Measurements from ENCODE around the gene ZNF529. TPM values are rescaled to one million over a fixed set of nuclear protein-coding genes. Genes with fewer than 3 reads are reported as not detected.
A peak's percentile ranks its signal among the peaks of the same experiment; 100 is the strongest.

The ZNF529 gene
- total RNA-seq, 1 experiment from 2014 or later = 23.1 TPM

- peak overlapping the region; percentile 84 for H3K9ac ChIP-seq (ENCODE audit: low read length)
- H3K4me2 ChIP-seq (ENCODE audit: low read depth, low read length, poor library complexity, severe bottlenecking) = peak overlapping the region; percentile 86
- no peaks in the 10 kb centered on the region for H4K20me1 ChIP-seq (ENCODE audit: insufficient read depth, low read depth, low read length)
- peaks cover 60% of the 10 kb centered on the region for H3K79me2 ChIP-seq (ENCODE audit: low read length)
- DNase-seq = peak; percentile 49
- H2AFZ ChIP-seq (ENCODE audit: low read length) = peak overlapping the region; percentile 99; the same call in 1 of the 2 replicates
- peaks cover 28% of the 10 kb centered on the region for H3K9me3 ChIP-seq (ENCODE audit: low read length)
- H3K4me1 ChIP-seq (ENCODE audit: low read length) = peaks cover 13% of the 10 kb centered on the region
- H3K9me2 ChIP-seq (replicated peaks; ENCODE audit: insufficient read depth, low read length) = no peaks in the 10 kb centered on the region
- peak overlapping the region; percentile 91 for H3K4me3 ChIP-seq (ENCODE audit: low read length)
- H3K27me3 ChIP-seq (ENCODE audit: low read length) = no peaks in the 10 kb centered on the region
- peaks cover 42% of the 10 kb centered on the region for H3K36me3 ChIP-seq (ENCODE audit: insufficient read depth, low read length)
- H3K27ac ChIP-seq (ENCODE audit: low read length) = peak overlapping the region; percentile 67
Observed at GRCh38 chr19:36527873-36528193, 45.3 kb downstream of the ZNF529 start.

- H2AFZ ChIP-seq (ENCODE audit: low read length) = no peak overlapping the region
- H3K9me3 ChIP-seq (ENCODE audit: low read length) = peaks cover 32% of the 10 kb centered on the region
- no peak for DNase-seq
Observed at GRCh38 chr19:36527341-36527740, 45.8 kb downstream of the ZNF529 start.

GRCh38 chr19:36526581-36526980, 46.5 kb downstream of the ZNF529 start:
- peaks cover 13% of the 10 kb centered on the region for H3K4me1 ChIP-seq (ENCODE audit: low read length)
- peaks cover 65% of the 10 kb centered on the region for H3K79me2 ChIP-seq (ENCODE audit: low read length)
- peaks cover 44% of the 10 kb centered on the region for H3K36me3 ChIP-seq (ENCODE audit: insufficient read depth, low read length)
- no peak overlapping the region for H3K9ac ChIP-seq (ENCODE audit: low read length)
- no peaks in the 10 kb centered on the region for H3K9me2 ChIP-seq (replicated peaks; ENCODE audit: insufficient read depth, low read length)
- H3K4me2 ChIP-seq (ENCODE audit: low read depth, low read length, poor library complexity, severe bottlenecking) = no peak overlapping the region
- H3K4me3 ChIP-seq (ENCODE audit: low read length) = peak overlapping the region; percentile 91
- H3K9me3 ChIP-seq (ENCODE audit: low read length) = peaks cover 32% of the 10 kb centered on the region
- H3K27ac ChIP-seq (ENCODE audit: low read length) = no peak overlapping the region
- DNase-seq = no peak
- no peak overlapping the region for H2AFZ ChIP-seq (ENCODE audit: low read length)
- no peaks in the 10 kb centered on the region for H4K20me1 ChIP-seq (ENCODE audit: insufficient read depth, low read depth, low read length)
- no peaks in the 10 kb centered on the region for H3K27me3 ChIP-seq (ENCODE audit: low read length)

More at GRCh38 chr19:36527341-36527740, 45.8 kb downstream of the ZNF529 start:
- Histone ChIP-seq H3K4me1 (ENCODE audit: low read length) (peaks cover 13% of the 10 kb centered on the region), H3K27me3 (ENCODE audit: low read length) (no peaks in the 10 kb centered on the region), H4K20me1 (ENCODE audit: insufficient read depth, low read depth, low read length) (no peaks in the 10 kb centered on the region), H3K79me2 (ENCODE audit: low read length) (peaks cover 65% of the 10 kb centered on the region), H3K4me3 (ENCODE audit: low read length) (peak overlapping the region; percentile 91), H3K27ac (ENCODE audit: low read length) (no peak overlapping the region; the same call in 1 of the 2 replicates), H3K36me3 (ENCODE audit: insufficient read depth, low read length) (peaks cover 44% of the 10 kb centered on the region), H3K4me2 (ENCODE audit: low read depth, low read length, poor library complexity, severe bottlenecking) (peak overlapping the region; percentile 86), H3K9me2 (replicated peaks; ENCODE audit: insufficient read depth, low read length) (no peaks in the 10 kb centered on the region), H3K9ac (ENCODE audit: low read length) (peak overlapping the region; percentile 84)

DNA sequence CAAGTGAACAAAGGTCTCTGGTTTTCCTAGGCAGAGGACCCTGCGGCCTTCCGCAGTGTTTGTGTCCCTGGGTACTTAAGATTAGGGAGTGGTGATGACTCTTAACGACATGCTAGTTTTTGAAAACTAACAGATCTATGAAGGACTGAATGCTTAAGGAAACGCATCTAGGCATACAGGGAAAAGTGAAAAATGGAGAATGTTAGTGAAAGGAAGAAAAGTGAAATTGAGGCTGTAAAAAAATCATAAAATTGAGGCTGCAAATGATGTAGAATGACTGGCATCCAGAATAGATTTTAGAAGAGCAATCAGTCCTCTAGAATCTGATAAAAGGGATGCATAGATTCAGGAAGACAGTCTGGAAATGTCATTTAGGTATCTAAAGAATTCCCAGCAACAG, 48.5 kb downstream of the ZNF529 start:
- Histone ChIP-seq H3K36me3 (ENCODE audit: insufficient read depth, low read length) (peaks cover 51% of the 10 kb centered on the region), H3K4me3 (ENCODE audit: low read length) (peak overlapping the region; percentile 12; the same call in 1 of the 2 replicates), H3K4me2 (ENCODE audit: low read depth, low read length, poor library complexity, severe bottlenecking) (no peak overlapping the region), H3K9me2 (replicated peaks; ENCODE audit: insufficient read depth, low read length) (no peaks in the 10 kb centered on the region), H2AFZ (ENCODE audit: low read length) (no peak overlapping the region), H3K4me1 (ENCODE audit: low read length) (peaks cover 13% of the 10 kb centered on the region), H3K9ac (ENCODE audit: low read length) (no peak overlapping the region), H3K27me3 (ENCODE audit: low read length) (no peaks in the 10 kb centered on the region), H4K20me1 (ENCODE audit: insufficient read depth, low read depth, low read length) (no peaks in the 10 kb centered on the region), H3K27ac (ENCODE audit: low read length) (no peak overlapping the region), H3K79me2 (ENCODE audit: low read length) (peaks cover 64% of the 10 kb centered on the region), H3K9me3 (ENCODE audit: low read length) (peaks cover 31% of the 10 kb centered on the region)
- no peak for DNase-seq

DNA sequence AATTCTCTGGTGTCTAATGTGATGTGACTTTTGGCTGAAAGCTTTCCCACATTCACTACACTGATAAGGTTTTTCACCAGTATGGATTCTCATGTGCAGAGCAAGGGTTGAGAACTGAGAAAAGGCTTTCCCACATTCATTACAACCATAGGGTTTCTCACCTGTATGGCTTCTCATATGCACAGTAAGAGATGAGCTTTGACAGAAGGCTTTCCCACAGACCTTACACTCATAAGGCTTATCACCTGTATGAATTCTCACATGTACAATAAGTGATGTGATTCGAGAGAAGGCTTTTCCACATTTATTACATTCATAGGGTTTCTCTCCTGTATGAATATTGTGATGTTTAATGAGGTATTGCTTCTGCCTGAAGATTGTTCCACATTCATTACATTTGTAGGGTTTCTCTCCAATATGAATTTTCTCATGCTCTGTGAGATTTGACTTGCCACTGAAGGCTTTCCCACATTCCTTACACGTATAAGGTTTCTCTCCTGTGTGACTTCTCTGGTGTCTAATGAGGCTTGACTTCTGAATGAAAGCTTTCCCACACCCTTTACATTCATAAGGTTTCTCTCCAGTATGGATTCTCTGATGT, 59.0 kb downstream of the ZNF529 start:
- Histone ChIP-seq H3K9me3 (ENCODE audit: low read length) (peaks cover 51% of the 10 kb centered on the region), H3K9ac (ENCODE audit: low read length) (no peak overlapping the region)

GRCh38 chr19:36508325-36508724, 64.8 kb downstream of the ZNF529 start:
- no peaks in the 10 kb centered on the region for H3K9me2 ChIP-seq (replicated peaks; ENCODE audit: insufficient read depth, low read length)
- peaks cover under 1% of the 10 kb centered on the region; the same call in 1 of the 2 replicates for H3K36me3 ChIP-seq (ENCODE audit: insufficient read depth, low read length)
- no peak overlapping the region for H3K9ac ChIP-seq (ENCODE audit: low read length)
- DNase-seq = no peak
- H3K4me3 ChIP-seq (ENCODE audit: low read length) = no peak overlapping the region
- peaks cover 26% of the 10 kb centered on the region for H3K9me3 ChIP-seq (ENCODE audit: low read length)
- no peaks in the 10 kb centered on the region for H3K79me2 ChIP-seq (ENCODE audit: low read length)
- no peak overlapping the region for H3K27ac ChIP-seq (ENCODE audit: low read length)
- H3K4me1 ChIP-seq (ENCODE audit: low read length) = no peaks in the 10 kb centered on the region
- H2AFZ ChIP-seq (ENCODE audit: low read length) = no peak overlapping the region
- H4K20me1 ChIP-seq (ENCODE audit: insufficient read depth, low read depth, low read length) = no peaks in the 10 kb centered on the region
- H3K27me3 ChIP-seq (ENCODE audit: low read length) = no peaks in the 10 kb centered on the region
- no peak overlapping the region for H3K4me2 ChIP-seq (ENCODE audit: low read depth, low read length, poor library complexity, severe bottlenecking)

More for the DNA sequence above, 59.0 kb downstream of the ZNF529 start:
- Histone ChIP-seq H3K9me2 (replicated peaks; ENCODE audit: insufficient read depth, low read length) (no peaks in the 10 kb centered on the region), H4K20me1 (ENCODE audit: insufficient read depth, low read depth, low read length) (no peaks in the 10 kb centered on the region), H3K79me2 (ENCODE audit: low read length) (peaks cover 16% of the 10 kb centered on the region), H2AFZ (ENCODE audit: low read length) (no peak overlapping the region), H3K27ac (ENCODE audit: low read length) (no peak overlapping the region), H3K4me3 (ENCODE audit: low read length) (no peak overlapping the region), H3K4me2 (ENCODE audit: low read depth, low read length, poor library complexity, severe bottlenecking) (no peak overlapping the region), H3K27me3 (ENCODE audit: low read length) (no peaks in the 10 kb centered on the region), H3K4me1 (ENCODE audit: low read length) (no peaks in the 10 kb centered on the region), H3K36me3 (ENCODE audit: insufficient read depth, low read length) (peaks cover 56% of the 10 kb centered on the region)
- DNase-seq = no peak

- Histone ChIP-seq H3K27ac (ENCODE audit: low read length) (no peak overlapping the region), H3K4me3 (ENCODE audit: low read length) (no peak overlapping the region), H3K9ac (ENCODE audit: low read length) (no peak overlapping the region), H3K9me3 (ENCODE audit: low read length) (peaks cover 28% of the 10 kb centered on the region), H3K27me3 (ENCODE audit: low read length) (no peaks in the 10 kb centered on the region), H3K36me3 (ENCODE audit: insufficient read depth, low read length) (no peaks in the 10 kb centered on the region), H3K4me1 (ENCODE audit: low read length) (no peaks in the 10 kb centered on the region), H2AFZ (ENCODE audit: low read length) (no peak overlapping the region), H3K79me2 (ENCODE audit: low read length) (no peaks in the 10 kb centered on the region), H4K20me1 (ENCODE audit: insufficient read depth, low read depth, low read length) (no peaks in the 10 kb centered on the region), H3K9me2 (replicated peaks; ENCODE audit: insufficient read depth, low read length) (no peaks in the 10 kb centered on the region), H3K4me2 (ENCODE audit: low read depth, low read length, poor library complexity, severe bottlenecking) (no peak overlapping the region)
- DNase-seq = no peak
Observed at GRCh38 chr19:36501973-36502372, 71.1 kb downstream of the ZNF529 start.

- no peaks in the 10 kb centered on the region for H4K20me1 ChIP-seq (ENCODE audit: insufficient read depth, low read depth, low read length)
- H3K9me3 ChIP-seq (ENCODE audit: low read length) = peaks cover 15% of the 10 kb centered on the region
- H3K9ac ChIP-seq (ENCODE audit: low read length) = no peak overlapping the region
- no peaks in the 10 kb centered on the region for H3K27me3 ChIP-seq (ENCODE audit: low read length)
- no peak for DNase-seq
- H3K36me3 ChIP-seq (ENCODE audit: insufficient read depth, low read length) = no peaks in the 10 kb centered on the region
- H3K4me1 ChIP-seq (ENCODE audit: low read length) = no peaks in the 10 kb centered on the region
- H3K4me2 ChIP-seq (ENCODE audit: low read depth, low read length, poor library complexity, severe bottlenecking) = no peak overlapping the region
- H3K79me2 ChIP-seq (ENCODE audit: low read length) = no peaks in the 10 kb centered on the region
- H2AFZ ChIP-seq (ENCODE audit: low read length) = no peak overlapping the region
- H3K27ac ChIP-seq (ENCODE audit: low read length) = no peak overlapping the region
- no peaks in the 10 kb centered on the region for H3K9me2 ChIP-seq (replicated peaks; ENCODE audit: insufficient read depth, low read length)
- no peak overlapping the region for H3K4me3 ChIP-seq (ENCODE audit: low read length)
Observed at GRCh38 chr19:36497001-36497400, 76.1 kb downstream of the ZNF529 start.

Data from Karpas-422 (cell line).